Astrocyte of the cerebellum (primary cell): ENCODE data around the gene FLT4.

Source experiments
- DNase-seq: peaks from one replicate; pipeline ENCODE4 v3.0.0-alpha.2; 2011; ENCODE audit warnings: low read depth
- H3K4me3 ChIP-seq: 2 replicates; pipeline ENCODE4 v1.5.1; 2011; ENCODE audit warnings: mild to moderate bottlenecking, low read depth, low read length, moderate library complexity
- CTCF ChIP-seq: IDR thresholded peaks from 2 replicates; pipeline ENCODE4 v1.5.1; 2012; ENCODE audit warnings: low read length, low read depth, moderate library complexity, mild to moderate bottlenecking; ENCODE audit errors: missing control alignments
- in situ Hi-C: cut with HindIII; loops from 2 replicates; pipeline ENCODE4 v1.10.0; 2017; ENCODE audit warnings: low sequenced_read_pairs

Gene FLT4

DNA sequence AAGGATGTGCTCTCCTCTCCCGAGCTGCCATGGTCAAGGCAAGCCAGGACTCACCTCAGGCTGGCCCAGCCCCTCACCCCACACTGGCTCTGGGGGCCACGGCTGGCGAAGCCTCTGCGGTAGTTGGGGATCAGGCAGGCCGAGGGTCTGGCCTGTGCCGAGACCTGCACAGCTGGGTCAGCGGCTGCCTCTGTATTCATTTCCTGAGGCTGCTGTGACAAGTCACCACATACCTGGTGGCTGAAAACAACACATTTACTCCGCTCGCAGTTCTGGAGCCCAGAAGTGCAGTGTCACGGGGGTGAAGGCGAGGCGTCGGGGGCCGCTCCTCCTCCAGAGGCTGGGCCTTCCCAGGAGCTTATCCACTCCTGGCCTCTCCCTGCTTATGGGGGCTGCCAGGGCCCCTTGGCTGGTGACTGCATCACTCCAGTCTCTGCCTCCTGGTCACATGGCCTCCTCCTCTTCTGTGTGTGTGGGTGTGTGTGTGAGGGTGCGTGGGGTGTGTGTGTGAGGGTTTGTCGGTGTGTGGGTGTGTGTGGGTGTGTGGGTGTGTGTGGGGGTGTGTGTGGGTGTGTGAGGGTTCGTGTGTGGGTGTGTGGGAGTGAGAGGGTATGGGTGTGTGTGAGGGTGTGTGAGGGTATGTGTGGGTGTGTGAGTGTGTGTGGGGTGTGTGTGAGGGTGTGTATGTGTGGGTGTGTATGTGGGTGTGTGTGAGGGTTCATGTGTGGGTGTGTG lies 54.9 kb downstream of the FLT4 start:
- DNase-seq = no peak
- TF ChIP-seq CTCF = no peak
- in situ Hi-C loops = no loop called here
- H3K4me3 ChIP-seq = no peak overlapping the region

DNA sequence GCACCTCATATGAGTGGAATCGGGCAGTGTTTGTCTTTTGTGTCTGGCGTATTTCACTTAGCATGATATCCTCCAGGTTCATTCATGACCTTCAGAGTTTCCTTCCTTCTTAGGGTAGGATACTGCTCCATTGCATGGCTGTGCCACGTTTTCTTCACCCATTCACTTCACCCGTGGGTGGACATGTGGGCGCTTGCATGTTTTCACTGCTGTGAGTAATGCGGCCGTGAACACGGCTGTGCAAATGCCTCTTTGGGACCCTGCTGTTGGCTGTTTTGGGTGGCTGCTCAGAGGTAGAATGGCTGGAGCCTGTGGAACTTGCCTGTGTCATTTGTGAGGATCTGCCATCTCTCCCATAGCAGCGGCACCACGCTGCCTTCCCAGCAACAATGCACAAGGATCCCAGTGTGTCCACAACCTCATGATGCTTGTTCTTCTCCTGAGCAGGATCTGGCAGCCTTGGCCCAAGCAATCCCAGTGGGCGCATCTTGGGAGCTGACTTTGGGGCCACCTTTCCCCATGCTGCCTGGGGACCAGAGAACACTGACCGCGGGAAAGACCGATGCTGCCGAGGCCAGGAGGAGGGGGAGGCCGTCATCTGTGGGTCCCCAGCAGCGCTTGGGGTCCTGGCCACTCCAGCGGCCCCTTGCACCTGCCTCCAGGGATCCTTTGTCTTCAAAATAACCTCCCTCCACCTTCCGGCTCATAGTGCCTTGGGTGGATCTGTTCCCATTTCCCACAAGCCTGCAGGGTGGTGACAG lies 55.8 kb downstream of the FLT4 start:
- TF ChIP-seq CTCF = no peak
- no peak overlapping the region for H3K4me3 ChIP-seq
- no peak for DNase-seq
- in situ Hi-C loops = no loop called here

- DNase-seq = no peak
- in situ Hi-C loops = no loop called here
- no peak for TF ChIP-seq CTCF
- no peak overlapping the region for H3K4me3 ChIP-seq
These were observed 57.2 kb downstream of the FLT4 start for GRCh38 chr5:180592176-180592575.

DNA sequence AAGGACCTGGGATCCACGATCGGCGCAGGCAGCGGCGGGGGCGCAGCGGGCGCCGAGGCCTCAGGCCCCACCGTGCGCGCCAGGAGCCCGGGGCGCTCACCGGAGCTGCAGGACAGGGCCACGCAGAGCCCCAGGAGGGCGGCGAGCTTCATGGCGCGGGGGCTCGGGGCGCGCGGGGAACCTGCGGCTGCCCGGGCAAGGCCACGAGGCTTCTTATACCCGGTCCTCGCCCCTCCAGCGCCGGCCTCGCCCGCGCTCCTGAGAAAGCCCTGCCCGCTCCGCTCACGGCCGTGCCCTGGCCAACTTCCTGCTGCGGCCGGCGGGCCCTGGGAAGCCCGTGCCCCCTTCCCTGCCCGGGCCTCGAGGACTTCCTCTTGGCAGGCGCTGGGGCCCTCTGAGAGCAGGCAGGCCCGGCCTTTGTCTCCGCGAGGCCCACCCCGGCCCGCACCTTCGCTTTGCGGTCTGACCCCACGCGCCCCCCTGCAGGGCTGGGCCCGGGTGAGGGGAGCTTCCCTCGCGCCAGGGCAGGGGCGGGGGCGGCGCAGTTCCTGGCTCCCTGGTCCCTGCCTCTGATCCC lies 58.0 kb downstream of the FLT4 start, which contains the start of gene SCGB3A1:
SCGB3A1 (minus strand) TSS at position 189 of the 577 bp plus-strand sequence; CDS start at position 152, 37 bp downstream.
- H3K4me3 ChIP-seq = peak within 1 kb of the TSS; percentile 12
- in situ Hi-C loops = no loop called here
- no peak for TF ChIP-seq CTCF
- no peak for DNase-seq

GRCh38 chr5:180590543-180591310 lies 58.7 kb downstream of the FLT4 start:
- no peak for TF ChIP-seq CTCF
- in situ Hi-C loops = no loop called here
- DNase-seq = no peak
- H3K4me3 ChIP-seq = peak overlapping the region; percentile 12
